HG02588 (cell line): ENCODE measurements around the gene TRERF1.
"Not testable (repeated sequence)": the region's sequence is repeated elsewhere in the genome, so short reads cannot be mapped to it uniquely, and the experiment has no call there.

Experiments used
- ATAC-seq: cut with Tn5 transposase; IDR thresholded peaks from one replicate; pipeline ENCODE4 v1.9.1; 2021; ENCODE audit warnings: mild to moderate bottlenecking, moderate library complexity; ENCODE audit not compliant: unreplicated experiment

TRERF1 gene

GRCh38 chr6:42202131-42202915, 249.4 kb downstream of the TRERF1 start:
- ATAC-seq: not testable (repeated sequence)

GRCh38 chr6:42201382-42201781, 250.3 kb downstream of the TRERF1 start:
- ATAC-seq: no peak

GRCh38 chr6:42200035-42200434, 251.7 kb downstream of the TRERF1 start:
- ATAC-seq: no peak

GRCh38 chr6:42199106-42199981, 252.4 kb downstream of the TRERF1 start:
- no peak for ATAC-seq

GRCh38 chr6:42197555-42198362, 254.0 kb downstream of the TRERF1 start:
- ATAC-seq: no peak

GRCh38 chr6:42195415-42195814, 256.3 kb downstream of the TRERF1 start:
- no peak for ATAC-seq

- ATAC-seq: no peak
Measured at GRCh38 chr6:42194056-42194455, 257.7 kb downstream of the TRERF1 start.

GRCh38 chr6:42193491-42193894, 258.2 kb downstream of the TRERF1 start:
- ATAC-seq: no peak

DNA sequence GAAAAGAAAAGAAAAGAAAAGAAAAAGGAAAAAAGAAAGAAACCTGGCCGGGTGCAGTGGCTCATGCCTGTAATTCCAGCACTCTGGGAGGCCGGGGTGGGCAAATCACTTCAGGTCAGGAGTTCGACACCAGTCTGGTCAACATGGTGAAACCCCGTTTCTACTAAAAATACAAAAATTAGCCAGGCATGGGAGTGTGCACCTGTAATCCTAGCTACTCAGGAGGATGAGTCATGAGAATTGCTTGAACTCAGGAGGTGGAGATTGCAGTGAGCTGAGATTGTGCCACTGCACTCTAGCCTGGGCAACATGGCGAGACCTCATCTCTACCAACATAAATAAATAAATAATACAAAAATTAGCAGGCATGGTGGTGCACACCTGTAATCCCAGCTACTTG, 259.3 kb downstream of the TRERF1 start:
- not testable (repeated sequence) for ATAC-seq

- ATAC-seq: no peak
Measured at GRCh38 chr6:42190554-42191183, 261.1 kb downstream of the TRERF1 start.

DNA sequence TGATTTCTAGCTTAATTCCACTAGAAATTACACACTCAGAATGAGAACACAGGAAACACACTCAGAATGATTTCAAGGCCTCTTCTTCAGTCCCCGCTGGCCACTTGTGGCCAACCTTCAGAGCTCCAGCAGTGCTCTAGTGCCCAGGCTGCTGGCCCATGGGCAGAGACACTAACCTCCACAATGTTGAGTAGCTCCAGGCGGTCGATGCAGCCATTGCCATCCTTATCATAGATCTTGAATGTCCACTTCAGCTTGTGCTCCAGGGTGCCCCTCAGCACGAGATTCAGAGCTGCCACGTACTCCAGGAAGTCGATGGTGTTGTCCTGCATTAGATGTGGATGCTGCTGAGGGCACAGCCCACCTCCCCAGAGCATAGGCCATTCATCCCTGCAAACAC, 263.3 kb downstream of the TRERF1 start:
- no peak for ATAC-seq

- no peak for ATAC-seq
Measured at GRCh38 chr6:42185597-42185996, 266.1 kb downstream of the TRERF1 start.

GRCh38 chr6:42184475-42184874, 267.3 kb downstream of the TRERF1 start:
- ATAC-seq: no peak

- ATAC-seq: no peak
Measured at GRCh38 chr6:42182101-42182500, 269.6 kb downstream of the TRERF1 start.

DNA sequence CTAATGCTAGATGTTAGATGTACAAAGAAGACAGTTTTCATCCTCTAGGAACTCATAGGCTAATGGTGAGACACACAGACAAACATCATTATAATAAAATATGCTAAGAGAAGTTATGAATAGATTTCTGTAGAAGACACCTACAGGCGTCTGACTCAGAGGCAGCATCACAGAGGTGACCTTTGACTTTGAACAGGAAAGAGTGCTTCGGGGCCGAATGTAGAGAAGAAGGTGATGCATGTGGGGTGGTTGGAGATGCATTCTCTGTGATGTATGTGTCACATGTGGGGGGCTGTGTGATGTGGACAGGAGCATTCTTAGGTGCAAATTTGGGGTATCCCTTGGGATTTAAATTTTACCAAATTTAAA, 271.8 kb downstream of the TRERF1 start:
- ATAC-seq: no peak

DNA sequence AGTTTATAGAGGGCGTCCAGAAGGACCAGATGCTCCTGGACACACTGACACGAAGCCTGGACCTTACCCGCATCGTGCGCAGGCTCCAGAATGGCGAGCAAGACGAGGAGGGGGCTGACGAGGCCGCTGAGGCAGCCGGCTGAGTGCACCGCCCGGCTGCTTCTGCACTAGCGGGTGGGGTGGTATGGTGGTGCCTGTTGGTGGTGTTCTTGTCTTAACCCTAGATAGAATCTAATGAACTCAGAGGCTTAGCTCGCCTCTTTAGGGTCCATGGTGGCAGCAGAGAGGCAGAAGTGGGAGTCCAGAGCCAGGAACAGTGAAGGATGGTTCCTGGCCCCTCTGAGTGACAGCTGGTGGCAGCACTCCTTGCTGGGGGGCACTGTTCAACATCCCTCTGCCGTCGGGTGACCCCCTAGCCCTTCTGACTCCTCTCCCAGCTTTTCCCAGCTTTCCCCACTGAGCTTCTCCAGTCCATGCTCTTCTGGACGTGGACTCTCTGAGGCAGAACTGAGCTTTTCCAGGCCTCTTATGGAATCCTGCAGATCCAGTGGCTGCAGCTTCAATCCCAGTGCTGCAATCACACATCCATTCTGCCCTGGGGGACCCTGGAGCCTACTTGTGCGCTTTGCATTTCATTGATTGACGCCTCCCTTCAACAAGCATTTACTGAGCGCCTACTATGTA, 272.3 kb downstream of the TRERF1 start:
- ATAC-seq: no peak

- no peak for ATAC-seq
Measured at GRCh38 chr6:42177514-42178364, 274.0 kb downstream of the TRERF1 start.

DNA sequence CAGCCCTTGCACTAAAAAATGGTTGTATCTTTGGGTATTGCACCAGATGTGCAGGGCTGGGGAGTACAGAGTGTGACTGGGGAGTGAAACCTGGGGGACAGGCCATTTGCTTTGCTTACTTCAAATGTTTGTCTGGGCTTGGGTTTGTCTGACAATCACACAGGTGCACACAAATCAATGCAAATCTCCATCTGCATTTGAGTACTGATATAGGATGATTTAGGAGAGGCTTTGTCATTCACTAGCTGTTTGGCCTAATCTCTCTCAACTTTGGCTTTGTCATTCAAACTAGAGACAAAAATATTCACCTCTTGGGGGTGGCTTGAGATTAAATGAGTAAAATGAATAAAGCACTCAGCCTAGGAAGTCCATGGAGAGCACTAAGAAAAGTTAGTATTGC, 274.7 kb downstream of the TRERF1 start:
- no peak for ATAC-seq

DNA sequence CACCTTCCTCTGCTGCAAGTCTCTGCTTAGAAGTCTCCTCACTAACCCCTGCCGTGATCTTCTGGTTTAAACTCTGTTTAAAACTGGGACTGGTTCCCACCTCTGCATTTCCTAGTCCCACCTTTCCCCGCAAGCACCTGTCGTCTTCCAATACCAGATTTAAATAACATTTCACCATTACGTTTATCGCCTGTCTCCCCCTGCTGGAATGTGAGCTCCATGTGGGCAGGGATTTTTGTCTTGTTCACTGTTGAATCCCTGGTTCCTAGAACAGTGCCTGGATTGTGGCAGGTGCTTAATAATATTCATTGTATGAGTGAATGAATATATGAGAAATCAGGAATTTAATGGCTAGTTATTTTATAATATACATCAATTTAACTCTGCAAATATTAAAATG, 275.9 kb downstream of the TRERF1 start:
- ATAC-seq: no peak
